Kidney (tissue), 14 donors: ENCODE measurements around the gene MTRR. TPM values are rescaled to one million over a fixed set of nuclear protein-coding genes. Genes with fewer than 3 reads are reported as not detected.

ENCODE experiments used
- DNase-seq, 5 donors: peaks; one replicate each; pipeline ENCODE4 v3.0.0-alpha.2; 2013 to 2020
- FAIRE-seq: peaks from 2 replicates; lab custom pipeline; 2012; peaks lifted over from hg19 to GRCh38; lab: Jason Lieb, UNC
- H3K27ac ChIP-seq, 2 donors: one replicate each; pipeline ENCODE4 v1.7.0; 2013; ENCODE audit warnings: low read depth in 2 of 2, low read length in 2 of 2, inconsistent platforms in 1 of 2
- H3K27me3 ChIP-seq: one replicate; pipeline ENCODE4 v1.7.1; 2013; ENCODE audit warnings: low read length, inconsistent platforms; ENCODE audit not compliant: control insufficient read depth, insufficient read depth
- H3K36me3 ChIP-seq, 3 donors: one replicate each; pipeline versions ENCODE4 v1.7.0 to v1.7.1; 2013; ENCODE audit warnings: low read length in 3 of 3, control low read depth in 1 of 3, inconsistent platforms in 1 of 3; ENCODE audit not compliant: insufficient read depth in 3 of 3, control insufficient read depth in 2 of 3
- H3K4me1 ChIP-seq, 3 donors: one replicate each; pipeline versions ENCODE4 v1.7.0 to v1.7.1; 2013; ENCODE audit warnings: low read length in 3 of 3, inconsistent platforms in 1 of 3, low read depth in 1 of 3; ENCODE audit not compliant: control insufficient read depth in 2 of 3, insufficient read depth in 2 of 3
- H3K4me3 ChIP-seq, 3 donors: one replicate each; pipeline versions ENCODE4 v1.7.0 to v1.8.1; 2013; ENCODE audit warnings: low read length in 3 of 3, control low read depth in 1 of 3, inconsistent platforms in 1 of 3
- H3K9ac ChIP-seq, 3 donors: one replicate each; pipeline versions ENCODE4 v1.7.0 to v1.7.1; 2013; ENCODE audit warnings: low read length in 3 of 3, control low read depth in 1 of 3, inconsistent platforms in 1 of 3
- H3K9me3 ChIP-seq, 3 donors: one replicate each; pipeline versions ENCODE4 v1.7.0 to v1.7.1; 2013; ENCODE audit warnings: low read length in 3 of 3, control low read depth in 1 of 3, inconsistent platforms in 1 of 3; ENCODE audit not compliant: control insufficient read depth in 2 of 3, insufficient read depth in 1 of 3
- CTCF ChIP-seq: IDR thresholded peaks from 3 replicates; pipeline ENCODE4 v1.5.1; 2012; ENCODE audit warnings: mild to moderate bottlenecking, moderate library complexity, borderline replicate concordance; ENCODE audit not compliant: insufficient read depth; ENCODE audit errors: extremely low read depth
- intact Hi-C: fragments of 100-400 bp; cut with DNase I; formaldehyde crosslinking; loops from one replicate; pipeline ENCODE4 v1.11.1; 2022
- polyA plus RNA-seq: library from polyadenylated mRNA; stranded (reverse); fragments of 350-450 nt; fragmentation: Illumina TruSeq; extraction: RNeasy Lipid Tissue Mini Kit (QIAGEN cat#74804); gene quantifications from one replicate; pipeline ENCODE4 v1.2.3, GENCODE V29; 2014; ENCODE audit warnings: low read depth, low replicate concordance; ENCODE audit not compliant: insufficient read depth
- total RNA-seq: library from RNA; stranded (reverse); fragmentation: NEBNext Ultra II Directional; extraction: Animal tissue kit (Norgen Biotek cat#: 25700); gene quantifications from one replicate; pipeline ENCODE4 v1.2.1, GENCODE V29; 2021
- donor health status: control.
- donor health status: control.
- donor health status: control.
- donor health status: control.
- donor health status: control.
- donor health status: DM: yes; HTN: yes; CAD: no.
- donor health status: Normal renal cell carcinoma (clear cell type).

MTRR gene
- total and polyA plus RNA-seq, 2 donors from 2014 or later = 19.6 to 75.8 TPM

GRCh38 chr5:7947301-7947700, 78.4 kb downstream of the MTRR start:
- Histone ChIP-seq H3K27me3 (no peaks in the 10 kb centered on the region), H3K36me3 (no peaks in the 10 kb centered on the region), H3K27ac (no peak overlapping the region), H3K9ac (no peak overlapping the region), H3K9me3 (no peaks in the 10 kb centered on the region), H3K4me1 (no peaks in the 10 kb centered on the region), H3K4me3 (no peak overlapping the region)
- intact Hi-C loops = no loop called here
- no peak for FAIRE-seq
- TF ChIP-seq CTCF = no peak
- DNase-seq = no peak

Other genes starting within 250 kb of the MTRR start
- 3.6 TPM for gene CFAP90, start 18.0 kb upstream of the MTRR start, total RNA-seq
- 7.7 TPM for gene CFAP90, start 18.0 kb upstream of the MTRR start, polyA plus RNA-seq
- 11.3 TPM for gene FASTKD3, start 117 bp upstream of the MTRR start, total RNA-seq
- gene FASTKD3, start 117 bp upstream of the MTRR start, polyA plus RNA-seq = 15.3 TPM